WERI-Rb-1 (cell line): ENCODE data around the gene ANKS1A.

ENCODE experiments used
- DNase-seq: peaks from one replicate; pipeline ENCODE4 v3.0.0-alpha.2; 2020
- H3K27ac ChIP-seq: fragments of 250-450 bp; sonication (Bioruptor Pico); 2 replicates; pipeline ENCODE4 v1.5.1; 2020; ENCODE audit warnings: mild to moderate bottlenecking, moderate library complexity
- H3K27me3 ChIP-seq: fragments of 250-450 bp; sonication (Bioruptor Pico); 2 replicates; pipeline ENCODE4 v1.5.1; 2021; ENCODE audit warnings: mild to moderate bottlenecking, low read depth, moderate library complexity; ENCODE audit not compliant: insufficient read depth, severe bottlenecking
- H3K36me3 ChIP-seq: fragments of 250-450 bp; sonication (Bioruptor Pico); 2 replicates; pipeline ENCODE4 v1.5.1; 2020; ENCODE audit warnings: mild to moderate bottlenecking, moderate library complexity
- H3K4me3 ChIP-seq: 2 replicates; pipeline ENCODE4 v1.5.1; 2011; ENCODE audit warnings: low read depth, mild to moderate bottlenecking, control low read depth, low read length
- H3K9me3 ChIP-seq: fragments of 250-450 bp; sonication (Bioruptor Pico); 2 replicates; pipeline ENCODE4 v1.5.1; 2021; ENCODE audit warnings: mild to moderate bottlenecking, moderate library complexity; ENCODE audit not compliant: severe bottlenecking
- TF ChIP-seq, protein P1 (sequence below): IDR thresholded peaks from 2 replicates; pipeline ENCODE4 v1.5.1; 2011; ENCODE audit warnings: low read depth, mild to moderate bottlenecking, control low read depth, inconsistent platforms, low read length

Gene ANKS1A

DNA sequence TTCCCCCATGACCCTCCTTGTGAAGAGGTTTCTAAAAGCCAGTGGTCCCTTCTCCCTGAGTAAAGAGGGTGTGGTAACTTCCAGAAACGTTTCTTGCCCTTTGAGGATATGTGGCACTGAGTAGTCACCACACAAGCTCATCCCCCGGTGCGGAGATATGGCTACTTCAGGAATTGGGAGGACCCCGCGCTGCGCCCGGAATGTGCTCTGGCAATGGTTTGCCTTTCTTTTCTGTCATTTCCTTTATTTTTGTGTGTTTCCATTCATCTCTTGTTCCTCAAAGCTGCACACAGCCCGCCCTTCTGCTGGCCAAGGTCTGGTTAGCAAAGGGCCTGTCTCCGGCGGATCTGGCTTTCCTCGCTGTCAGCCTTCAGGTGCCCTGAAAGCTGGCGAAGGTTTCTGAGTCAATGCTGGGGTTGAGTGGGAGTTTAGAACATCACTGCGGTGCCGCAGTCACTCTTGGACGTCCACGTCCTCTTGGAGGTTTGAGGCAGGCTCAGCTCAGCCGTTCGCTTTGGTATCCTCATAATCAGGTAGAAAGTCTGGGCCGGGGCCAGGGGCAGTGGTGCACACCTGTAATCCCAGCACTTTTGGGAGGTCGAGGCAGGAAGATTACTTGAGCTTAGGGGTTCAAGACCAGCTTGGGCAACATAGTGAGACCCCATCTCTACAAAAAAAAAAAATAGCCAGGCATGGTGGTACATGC is 184.9 kb downstream of the ANKS1A start:
- TF ChIP-seq, protein P1, sequence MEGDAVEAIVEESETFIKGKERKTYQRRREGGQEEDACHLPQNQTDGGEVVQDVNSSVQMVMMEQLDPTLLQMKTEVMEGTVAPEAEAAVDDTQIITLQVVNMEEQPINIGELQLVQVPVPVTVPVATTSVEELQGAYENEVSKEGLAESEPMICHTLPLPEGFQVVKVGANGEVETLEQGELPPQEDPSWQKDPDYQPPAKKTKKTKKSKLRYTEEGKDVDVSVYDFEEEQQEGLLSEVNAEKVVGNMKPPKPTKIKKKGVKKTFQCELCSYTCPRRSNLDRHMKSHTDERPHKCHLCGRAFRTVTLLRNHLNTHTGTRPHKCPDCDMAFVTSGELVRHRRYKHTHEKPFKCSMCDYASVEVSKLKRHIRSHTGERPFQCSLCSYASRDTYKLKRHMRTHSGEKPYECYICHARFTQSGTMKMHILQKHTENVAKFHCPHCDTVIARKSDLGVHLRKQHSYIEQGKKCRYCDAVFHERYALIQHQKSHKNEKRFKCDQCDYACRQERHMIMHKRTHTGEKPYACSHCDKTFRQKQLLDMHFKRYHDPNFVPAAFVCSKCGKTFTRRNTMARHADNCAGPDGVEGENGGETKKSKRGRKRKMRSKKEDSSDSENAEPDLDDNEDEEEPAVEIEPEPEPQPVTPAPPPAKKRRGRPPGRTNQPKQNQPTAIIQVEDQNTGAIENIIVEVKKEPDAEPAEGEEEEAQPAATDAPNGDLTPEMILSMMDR = no peak
- no peaks in the 10 kb centered on the region for H3K9me3 ChIP-seq
- peaks cover 15% of the 10 kb centered on the region for H3K36me3 ChIP-seq
- H3K27ac ChIP-seq = no peak overlapping the region
- DNase-seq = no peak
- no peak overlapping the region for H3K4me3 ChIP-seq
- H3K27me3 ChIP-seq = no peaks in the 10 kb centered on the region

DNA sequence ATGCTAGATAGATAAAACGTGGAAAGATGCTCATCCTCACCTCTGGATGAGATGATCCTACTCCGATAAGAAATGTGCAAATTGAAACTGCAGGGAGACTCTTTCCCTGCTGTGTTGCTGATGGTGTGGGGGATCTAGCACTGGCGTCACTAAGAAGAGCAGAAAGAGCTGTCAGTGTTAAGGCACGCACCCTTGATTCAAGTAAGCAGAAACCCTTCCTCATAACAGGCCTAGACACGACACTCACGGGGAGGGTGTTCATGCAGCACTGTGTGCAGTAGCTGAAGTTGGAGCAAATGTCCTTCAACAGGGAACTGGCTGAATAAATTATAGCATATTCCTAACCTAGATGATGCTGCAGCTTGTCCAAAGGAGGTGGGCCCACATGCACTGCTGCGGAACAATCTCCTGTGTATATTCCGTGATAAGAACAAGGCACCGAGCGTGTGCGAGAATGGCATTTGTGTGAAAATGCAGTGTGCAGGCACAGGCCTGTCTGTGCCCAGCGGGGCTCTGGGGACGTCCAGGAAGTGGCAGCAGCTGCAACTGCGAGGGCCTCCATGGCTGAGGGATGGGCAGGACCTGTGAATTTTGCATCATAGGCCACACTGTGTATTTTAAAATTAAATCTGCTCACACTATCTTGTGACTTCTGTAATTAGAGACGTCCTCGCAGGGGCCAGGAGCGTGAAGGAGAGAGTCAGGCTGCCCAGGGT is 188.1 kb downstream of the ANKS1A start:
- DNase-seq = no peak
- H3K27ac ChIP-seq = no peak overlapping the region
- H3K36me3 ChIP-seq = peaks cover 46% of the 10 kb centered on the region

DNA sequence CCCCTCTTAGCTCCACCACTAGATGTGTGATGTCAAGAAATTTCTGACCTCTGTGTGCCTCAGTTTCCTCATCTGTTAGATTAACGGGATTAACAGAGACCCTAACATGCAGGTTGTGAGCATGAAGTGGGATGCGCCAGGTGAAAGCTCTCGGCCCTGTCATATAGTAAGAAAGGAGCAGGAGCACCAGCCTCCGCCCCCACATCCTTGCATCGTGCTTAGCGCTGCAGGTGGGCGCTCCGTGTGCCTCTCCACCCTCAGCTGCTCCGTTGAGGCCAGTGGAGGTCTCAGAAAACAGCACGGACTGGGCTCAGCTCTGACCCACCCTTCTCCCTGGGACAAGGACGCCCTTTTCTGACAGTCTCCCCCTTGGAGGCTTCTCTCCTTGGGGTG is 188.7 kb downstream of the ANKS1A start:
- Histone ChIP-seq H3K9me3 (no peaks in the 10 kb centered on the region), H3K27ac (no peak overlapping the region), H3K36me3 (peaks cover 51% of the 10 kb centered on the region), H3K27me3 (no peaks in the 10 kb centered on the region), H3K4me3 (no peak overlapping the region)
- TF ChIP-seq, protein P1 = no peak
- DNase-seq = no peak

More for the DNA sequence above, 188.1 kb downstream of the ANKS1A start:
- no peaks in the 10 kb centered on the region for H3K27me3 ChIP-seq
- no peaks in the 10 kb centered on the region for H3K9me3 ChIP-seq
- TF ChIP-seq, protein P1 = no peak
- no peak overlapping the region for H3K4me3 ChIP-seq

DNA sequence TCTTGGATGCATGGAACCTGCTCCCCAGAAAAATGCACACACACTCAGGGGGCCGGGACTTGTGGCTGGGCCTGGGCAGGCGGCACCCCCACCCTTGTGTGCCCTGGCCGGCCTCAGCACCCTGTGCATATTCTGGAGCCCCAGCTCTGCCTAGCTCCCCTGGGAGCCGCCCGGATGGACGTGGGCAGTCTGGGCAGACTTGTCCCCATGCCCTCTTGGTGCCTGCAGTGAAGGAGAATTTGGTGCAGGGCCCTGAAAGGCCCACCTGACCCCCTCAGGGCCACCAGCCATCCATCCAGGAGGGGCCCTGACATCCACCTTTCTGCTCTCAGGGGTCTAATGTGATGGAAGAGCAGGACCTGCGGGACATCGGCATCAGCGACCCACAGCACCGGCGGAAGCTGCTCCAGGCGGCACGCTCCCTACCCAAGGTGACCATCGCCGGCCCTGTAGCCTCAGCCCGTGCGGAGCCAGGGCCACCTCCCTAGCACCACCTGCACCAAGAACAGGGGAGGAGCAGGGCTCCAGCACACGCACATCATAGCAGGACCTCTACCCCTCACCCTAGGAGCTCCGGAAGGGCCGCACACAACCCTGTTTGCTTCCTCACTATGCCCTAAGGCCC is 189.3 kb downstream of the ANKS1A start:
- Histone ChIP-seq H3K27ac (no peak overlapping the region), H3K9me3 (no peaks in the 10 kb centered on the region), H3K36me3 (peaks cover 58% of the 10 kb centered on the region), H3K27me3 (no peaks in the 10 kb centered on the region), H3K4me3 (no peak overlapping the region)
- TF ChIP-seq, protein P1 = no peak
- no peak for DNase-seq

DNA sequence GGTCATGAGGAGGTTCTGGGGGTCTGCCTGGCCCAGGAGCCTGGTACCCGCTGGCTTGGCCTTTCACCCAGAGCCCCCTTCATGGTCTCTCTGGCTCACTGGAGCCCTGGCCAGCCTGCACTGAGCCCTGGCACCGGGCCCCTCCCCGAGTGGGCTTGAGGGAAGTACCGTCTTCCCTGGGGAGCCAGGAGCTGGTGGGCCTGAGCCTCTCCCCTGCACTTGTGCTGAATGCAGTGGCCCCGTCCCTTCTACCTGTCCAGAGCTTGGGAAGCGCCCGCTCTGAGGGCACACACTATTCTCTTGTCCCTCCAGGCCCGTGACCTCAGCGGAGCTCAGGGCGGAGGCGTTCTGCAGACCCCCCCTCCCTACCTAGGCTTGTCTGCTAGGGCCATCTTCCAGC is 189.8 kb downstream of the ANKS1A start:
- Histone ChIP-seq H3K4me3 (no peak overlapping the region), H3K9me3 (no peaks in the 10 kb centered on the region), H3K36me3 (peaks cover 61% of the 10 kb centered on the region), H3K27me3 (no peaks in the 10 kb centered on the region), H3K27ac (no peak overlapping the region)
- DNase-seq = no peak
- TF ChIP-seq, protein P1 = no peak
